ENCODE results near the gene SLC12A8. TPM values are rescaled to one million over a fixed set of nuclear protein-coding genes. Genes with fewer than 3 reads are reported as not detected.

SLC12A8 gene
- total RNA-seq, 4 donors from 2014 or later = 0.26 to 4.7 (median 0.58) TPM; not detected in 1

DNA sequence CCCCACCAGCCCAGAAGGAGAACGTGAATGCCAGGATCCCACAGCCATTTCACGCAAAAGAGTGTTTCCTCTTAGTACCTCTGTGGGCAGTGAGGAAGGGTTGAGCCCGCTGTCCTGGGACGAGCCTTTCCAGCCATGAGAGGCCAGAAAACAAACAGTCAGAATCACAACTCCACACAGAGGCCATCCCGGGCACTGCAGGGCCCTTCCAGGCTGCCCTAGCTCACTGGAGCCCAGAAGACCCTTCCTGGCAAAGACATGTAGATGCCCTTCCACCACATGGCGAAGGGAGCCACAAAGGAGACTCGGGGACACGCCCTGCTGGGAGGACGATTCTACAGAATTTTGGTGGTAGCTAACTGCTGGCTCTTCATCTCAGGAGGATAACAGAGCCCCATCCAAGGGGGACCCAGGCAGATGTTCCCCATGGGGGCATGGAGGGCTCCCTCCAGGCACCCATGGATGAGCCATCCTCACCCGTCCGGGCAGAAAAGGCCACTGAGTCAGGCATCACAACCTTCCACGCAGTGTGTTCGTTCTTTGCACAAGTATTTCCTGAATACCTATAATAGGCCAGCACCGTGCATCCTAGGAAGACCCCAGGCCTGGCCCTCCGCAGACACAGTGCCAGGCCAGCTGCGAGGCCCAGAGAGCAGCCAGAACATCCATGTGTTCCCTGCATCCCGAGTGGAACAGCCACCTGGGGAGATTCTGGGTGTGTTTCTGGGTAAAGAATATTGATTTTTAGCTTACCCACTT is 47.2 kb downstream of the SLC12A8 start:
- Histone ChIP-seq H3K27me3 (no peaks in the 10 kb centered on the region), H3K27ac (no peak overlapping the region), H3K9me3 (no peaks in the 10 kb centered on the region), H3K4me1 (no peaks in the 10 kb centered on the region), H3K4me3 (no peak overlapping the region), H3K36me3 (no peaks in the 10 kb centered on the region)
- intact Hi-C loops (cut with DNase I; ENCODE audit: low total_unique reads) = loop anchor here (10.0 kb wide), 1 partner anchor 231 kb away; the partner anchor contains the start of gene MUC13
- no peak for DNase-seq
- TF ChIP-seq CTCF (IDR thresholded peaks at IDR 0.05) = peak; percentile 22 to 65 (median 50)
- no peak for TF ChIP-seq POLR2A (IDR thresholded peaks at IDR 0.05)

- Histone ChIP-seq H3K4me3 (no peak overlapping the region), H3K27me3 (no peaks in the 10 kb centered on the region), H3K4me1 (no peaks in the 10 kb centered on the region), H3K9me3 (no peaks in the 10 kb centered on the region), H3K36me3 (no peaks in the 10 kb centered on the region), H3K27ac (no peak overlapping the region)
- no peak for DNase-seq
- intact Hi-C loops (cut with DNase I; ENCODE audit: low total_unique reads) = loop anchor here (10.0 kb wide), 1 partner anchor 229 kb away; the partner anchor contains the start of gene MUC13
- no peak for TF ChIP-seq CTCF (IDR thresholded peaks at IDR 0.05)
- no peak for TF ChIP-seq POLR2A (IDR thresholded peaks at IDR 0.05)
Measured at GRCh38 chr3:125163739-125164601, 48.6 kb downstream of the SLC12A8 start.

DNA sequence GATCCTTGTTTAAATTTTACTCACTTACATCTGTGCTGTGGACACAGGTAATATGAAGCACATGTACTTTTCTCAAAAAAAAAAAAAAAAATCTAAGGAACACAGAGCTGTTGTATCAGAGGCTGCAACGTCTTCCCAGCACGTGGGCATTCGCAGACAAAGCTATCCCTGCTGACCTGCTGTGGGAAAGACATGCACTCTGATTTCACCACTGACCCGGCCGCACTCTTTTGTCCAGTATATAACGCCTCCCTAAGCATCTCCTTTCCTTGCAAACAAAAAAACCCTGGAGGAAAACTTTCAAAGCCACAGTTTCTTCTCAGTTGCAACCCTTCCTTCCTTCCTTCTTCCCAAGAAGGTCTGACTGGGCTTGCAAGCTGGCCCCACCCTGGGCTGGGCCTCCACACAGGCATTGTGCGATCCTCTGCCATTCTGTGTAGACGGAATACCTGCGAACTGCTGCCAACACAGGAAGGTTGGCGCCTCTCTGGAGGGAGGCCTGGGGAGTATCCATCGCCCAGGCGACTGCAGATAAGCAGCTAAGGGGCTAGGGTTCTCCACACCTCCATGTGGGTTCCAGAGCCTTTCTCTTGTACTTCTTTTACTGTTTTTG is 50.8 kb downstream of the SLC12A8 start:
- DNase-seq = peak in 1 of 2 donors; percentile 44
- no peak overlapping the region for H3K4me3 ChIP-seq
- H3K27me3 ChIP-seq = no peaks in the 10 kb centered on the region
- H3K4me1 ChIP-seq = no peaks in the 10 kb centered on the region
- no peaks in the 10 kb centered on the region for H3K36me3 ChIP-seq
- intact Hi-C loops (cut with DNase I; ENCODE audit: low total_unique reads) = loop anchor here (10.0 kb wide), 1 partner anchor 227 kb away; the partner anchor contains the start of gene MUC13
- H3K9me3 ChIP-seq = no peaks in the 10 kb centered on the region
- TF ChIP-seq CTCF (IDR thresholded peaks at IDR 0.05) = no peak
- TF ChIP-seq POLR2A (IDR thresholded peaks at IDR 0.05) = no peak
- H3K27ac ChIP-seq = peak overlapping the region in 1 of 2 donors; percentile 23

GRCh38 chr3:125160606-125161371 is 51.8 kb downstream of the SLC12A8 start:
- DNase-seq = no peak
- Histone ChIP-seq H3K4me3 (no peak overlapping the region), H3K36me3 (no peaks in the 10 kb centered on the region), H3K27ac (peak overlapping the region in 1 of 2 donors; percentile 23), H3K27me3 (no peaks in the 10 kb centered on the region), H3K4me1 (no peaks in the 10 kb centered on the region), H3K9me3 (no peaks in the 10 kb centered on the region)
- no peak for TF ChIP-seq POLR2A (IDR thresholded peaks at IDR 0.05)
- no peak for TF ChIP-seq CTCF (IDR thresholded peaks at IDR 0.05)
- intact Hi-C loops (cut with DNase I; ENCODE audit: low total_unique reads) = loop anchor here (10.0 kb wide), 1 partner anchor 226 kb away; the partner anchor contains the start of gene MUC13
